Measurements from ENCODE around the gene UBAC2. TPM values are rescaled to one million over a fixed set of nuclear protein-coding genes. Genes with fewer than 3 reads are reported as not detected.

UBAC2 gene
- total RNA-seq, 4 donors from 2014 or later, result 41.8 to 51.0 (median 45.5) TPM

- DNase-seq (ENCODE audit: low spot score) (no peak), ATAC-seq (ENCODE audit: low FRiP score) (no peak)
- TF ChIP-seq CTCF (IDR thresholded peaks at IDR 0.05), result no peak
Observed at GRCh38 chr13:99192480-99192879, 8.2 kb upstream of the UBAC2 start.

- ATAC-seq (ENCODE audit: low FRiP score), result no peak
- TF ChIP-seq CTCF (IDR thresholded peaks at IDR 0.05), result no peak
- no peak for DNase-seq (ENCODE audit: low spot score)
Observed at GRCh38 chr13:99193152-99193551, 7.5 kb upstream of the UBAC2 start.

GRCh38 chr13:99196466-99197116 lies 4.1 kb upstream of the UBAC2 start:
- no peak for TF ChIP-seq CTCF (IDR thresholded peaks at IDR 0.05)
- ATAC-seq (ENCODE audit: low FRiP score), result no peak
- no peak for DNase-seq (ENCODE audit: low spot score)

- ATAC-seq (ENCODE audit: low FRiP score), result no peak
- no peak for TF ChIP-seq CTCF (IDR thresholded peaks at IDR 0.05)
- DNase-seq (ENCODE audit: low spot score), result no peak
Observed at GRCh38 chr13:99197117-99197651, 3.5 kb upstream of the UBAC2 start.

- DNase-seq (ENCODE audit: low spot score) (no peak), ATAC-seq (ENCODE audit: low FRiP score) (peak; percentile 29)
- no peak for TF ChIP-seq CTCF (IDR thresholded peaks at IDR 0.05)
Observed at GRCh38 chr13:99199541-99200431, 868 bp upstream of the UBAC2 start.

- DNase-seq (ENCODE audit: low spot score), result no peak
Observed at GRCh38 chr13:99203601-99204579, 3.2 kb downstream of the UBAC2 start.

More at GRCh38 chr13:99203601-99204579, 3.2 kb downstream of the UBAC2 start:
- ATAC-seq (ENCODE audit: low FRiP score), result no peak
- TF ChIP-seq CTCF (IDR thresholded peaks at IDR 0.05), result no peak

Data from omental fat pad (tissue), 4 donors.